GM04503 (cell line): Measurements from ENCODE around the gene TTC23L.
A peak's percentile ranks its signal among the peaks of the same experiment; 100 is the strongest.
"Not testable (repeated sequence)": the region's sequence is repeated elsewhere in the genome, so short reads cannot be mapped to it uniquely, and the experiment has no call there.

Experiments used
- DNase-seq: peaks from one replicate; pipeline ENCODE4 v3.0.0-alpha.2; 2012; ENCODE audit warnings: low read depth

TTC23L gene

GRCh38 chr5:34876275-34876674, 37.3 kb downstream of the TTC23L start:
- DNase-seq, result no peak

GRCh38 chr5:34881246-34881645, 42.3 kb downstream of the TTC23L start:
- DNase-seq, result no peak

DNA sequence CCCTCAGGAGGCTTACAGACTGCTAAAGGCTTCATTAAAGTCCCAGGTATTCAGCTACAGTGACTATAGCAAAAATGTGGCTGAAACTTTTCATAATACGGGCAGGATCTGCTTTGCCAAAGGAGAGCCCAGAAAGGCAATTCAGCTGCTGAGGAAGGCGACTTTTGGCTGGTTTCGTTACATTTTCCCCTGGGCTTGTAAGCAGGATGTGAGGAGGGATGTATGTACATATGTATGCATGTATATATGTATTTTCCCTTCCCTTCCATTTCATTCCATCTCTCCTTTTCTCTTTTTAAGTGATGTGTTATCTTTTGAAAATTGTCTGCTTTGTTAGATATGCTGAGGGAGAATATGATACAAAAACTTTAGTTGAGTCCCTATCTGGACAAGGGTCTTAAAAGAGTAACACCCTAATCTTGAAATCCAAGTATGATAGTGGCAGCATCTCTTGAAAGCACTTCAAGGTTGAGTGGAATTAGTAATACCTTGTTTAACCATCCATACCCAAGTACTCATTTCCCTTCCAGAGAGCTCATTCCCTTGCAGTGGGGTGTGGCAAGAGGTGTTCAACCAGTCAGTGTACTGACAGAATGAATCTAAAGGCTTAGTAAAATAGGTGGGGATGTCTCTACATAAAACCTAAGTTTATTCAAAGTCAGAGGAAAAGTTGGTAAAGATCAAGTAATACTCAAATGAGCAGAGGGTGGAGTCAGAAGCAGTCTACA, 47.6 kb downstream of the TTC23L start:
- no peak for DNase-seq

- no peak for DNase-seq
These were observed 50.4 kb downstream of the TTC23L start for GRCh38 chr5:34889394-34889793.

GRCh38 chr5:34891981-34892380, 53.0 kb downstream of the TTC23L start:
- peak; percentile 74 for DNase-seq

- DNase-seq, result no peak
These were observed 53.5 kb downstream of the TTC23L start for GRCh38 chr5:34892414-34892813.

GRCh38 chr5:34894716-34895115, 55.8 kb downstream of the TTC23L start:
- no peak for DNase-seq

DNA sequence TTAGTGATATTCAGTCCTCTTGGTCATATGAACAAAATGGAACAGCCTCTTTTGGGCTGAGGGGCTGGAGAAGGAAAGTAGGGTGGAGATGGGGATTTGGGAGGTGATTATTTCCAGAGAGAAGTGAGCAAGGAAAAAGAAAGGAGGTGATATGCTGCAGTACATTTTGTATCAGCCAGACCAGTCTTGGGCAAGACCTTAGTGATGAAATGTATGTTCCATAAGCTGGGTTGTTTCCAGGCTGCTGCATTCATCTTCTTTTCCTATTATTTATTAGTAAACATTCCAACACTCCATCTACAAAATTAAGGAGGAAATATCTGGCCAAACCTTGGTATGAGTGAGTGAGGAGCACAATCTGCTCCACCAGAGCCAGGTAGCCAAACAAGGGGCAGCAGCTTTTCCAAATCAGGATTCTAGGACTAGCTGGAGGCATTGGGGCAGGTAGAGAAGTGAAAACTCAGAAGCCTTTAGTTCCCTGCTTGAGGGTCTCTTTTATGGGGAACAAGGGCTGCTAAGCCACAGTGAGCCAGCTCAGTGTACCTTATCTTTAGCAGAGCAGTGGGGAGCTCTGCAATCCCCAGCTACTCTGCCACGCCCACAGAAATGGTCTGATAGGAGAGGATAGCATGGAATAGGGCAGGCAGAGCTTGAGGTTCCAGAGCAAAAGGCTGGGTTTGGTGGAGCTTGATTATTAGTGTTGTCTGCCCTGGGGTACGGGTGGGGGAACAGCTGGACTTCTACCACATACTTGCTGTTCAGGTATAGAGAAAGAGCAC, 56.9 kb downstream of the TTC23L start:
- no peak for DNase-seq

GRCh38 chr5:34897646-34898045, 58.7 kb downstream of the TTC23L start:
- no peak for DNase-seq

- DNase-seq, result peak; percentile 13
These were observed 59.4 kb downstream of the TTC23L start for GRCh38 chr5:34898258-34898895.

- DNase-seq, result no peak
These were observed 60.1 kb downstream of the TTC23L start for GRCh38 chr5:34899066-34899465.

DNA sequence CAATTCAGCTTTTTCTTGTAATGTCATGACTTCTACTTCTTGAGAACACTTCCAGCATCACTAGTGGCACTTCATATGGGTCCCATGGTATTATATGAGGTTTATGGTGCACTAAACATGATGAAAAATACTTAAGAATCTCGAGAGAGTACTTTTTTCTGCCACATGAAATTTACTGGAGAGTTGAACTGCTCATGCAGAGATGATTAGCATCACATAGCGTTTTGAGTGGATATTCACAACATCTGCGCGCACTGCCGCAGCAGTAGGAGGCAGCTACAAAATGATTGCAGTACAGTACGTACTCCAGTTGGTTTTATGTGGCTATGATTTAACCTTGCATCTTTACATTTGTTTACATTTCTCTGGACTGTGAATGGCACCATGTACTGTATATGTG, 61.7 kb downstream of the TTC23L start:
- DNase-seq, result no peak

GRCh38 chr5:34903260-34903659, 64.3 kb downstream of the TTC23L start:
- DNase-seq, result no peak

GRCh38 chr5:34905564-34905963, 66.6 kb downstream of the TTC23L start:
- no peak for DNase-seq

DNA sequence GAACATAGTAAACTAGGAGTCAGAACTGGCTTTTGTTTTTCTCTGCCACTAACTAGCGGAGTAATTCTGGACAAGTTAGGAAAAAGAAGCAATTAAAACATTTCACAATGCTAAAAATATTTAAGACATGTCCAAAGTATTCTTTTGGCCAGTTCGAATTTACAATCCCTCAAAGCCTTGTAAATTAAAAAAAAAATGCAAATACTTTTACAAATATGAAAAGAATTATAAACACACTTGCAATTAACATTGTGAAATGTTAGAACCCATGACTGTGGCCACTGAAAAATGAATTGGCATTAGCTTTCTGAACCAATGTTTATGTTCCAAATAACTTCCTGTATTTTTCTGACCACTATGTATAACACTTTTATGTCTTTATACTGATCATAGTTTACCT, 74.1 kb downstream of the TTC23L start:
- peak; percentile 86 for DNase-seq

DNA sequence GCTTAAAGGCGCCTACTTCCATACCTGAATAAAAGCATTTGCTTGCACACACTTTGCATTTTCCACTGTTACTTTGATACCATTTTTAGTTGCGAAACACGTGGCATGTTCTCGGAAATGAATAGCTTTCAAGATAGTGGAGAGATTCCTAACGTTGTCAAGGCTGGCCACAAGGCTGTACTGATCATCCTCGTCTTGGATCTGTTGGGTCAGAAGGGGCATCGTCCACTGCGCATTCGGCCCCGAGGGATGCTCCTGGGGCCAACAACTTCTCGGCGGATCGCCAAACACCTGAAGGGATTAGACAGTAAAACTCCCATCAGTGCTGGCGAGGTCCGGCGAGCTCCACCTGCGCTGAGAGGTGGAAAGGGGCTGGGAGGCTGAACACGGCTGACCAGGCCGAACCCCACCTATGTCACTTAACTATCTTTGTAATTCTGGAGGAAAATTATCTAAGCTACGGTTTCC, 75.7 kb downstream of the TTC23L start:
- peak; percentile 19 for DNase-seq

DNA sequence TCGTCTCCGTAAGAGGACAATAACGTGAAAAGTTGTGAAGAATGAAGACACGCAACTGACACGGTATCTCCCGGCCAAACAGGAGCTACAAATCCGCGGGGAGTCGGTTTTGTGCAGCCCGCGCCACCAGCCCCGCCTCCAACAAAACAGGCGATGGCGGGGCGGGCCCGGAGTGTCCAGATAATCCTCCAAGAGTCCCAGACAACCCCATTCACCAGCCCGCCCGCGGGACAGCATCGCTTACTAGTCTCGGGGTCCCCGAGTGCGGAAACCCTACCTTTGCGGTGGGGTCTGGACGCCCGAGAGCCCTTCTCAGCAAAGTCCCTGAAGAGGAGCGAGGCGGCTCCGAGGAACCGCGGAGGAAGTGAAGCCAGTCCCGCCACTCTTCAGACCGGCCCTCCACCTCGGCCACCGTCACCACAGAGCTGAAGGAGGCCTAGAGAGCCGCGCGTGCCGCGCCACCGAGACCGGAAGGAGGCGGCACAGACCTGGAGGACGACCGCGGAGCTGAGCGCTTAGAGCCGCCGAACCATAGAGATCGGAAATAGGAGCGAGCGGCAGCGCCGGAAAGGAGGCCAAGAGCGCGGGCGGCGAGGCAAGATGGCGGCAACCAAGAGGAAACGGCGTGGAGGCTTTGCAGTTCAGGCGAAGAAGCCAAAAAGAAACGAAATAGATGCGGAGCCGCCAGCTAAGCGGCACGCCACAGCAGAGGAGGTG, 76.3 kb downstream of the TTC23L start, which contains the start of the genes BRIX1 and RAD1:
BRIX1 (plus strand) TSS at position 573 of the 717 bp plus-strand sequence; CDS start at position 601, 28 bp downstream.
RAD1 (minus strand) TSS at position 366 of the 717 bp plus-strand sequence. CDS start 612 bp downstream, outside the sequence.
- DNase-seq, result peak; percentile 88

DNA sequence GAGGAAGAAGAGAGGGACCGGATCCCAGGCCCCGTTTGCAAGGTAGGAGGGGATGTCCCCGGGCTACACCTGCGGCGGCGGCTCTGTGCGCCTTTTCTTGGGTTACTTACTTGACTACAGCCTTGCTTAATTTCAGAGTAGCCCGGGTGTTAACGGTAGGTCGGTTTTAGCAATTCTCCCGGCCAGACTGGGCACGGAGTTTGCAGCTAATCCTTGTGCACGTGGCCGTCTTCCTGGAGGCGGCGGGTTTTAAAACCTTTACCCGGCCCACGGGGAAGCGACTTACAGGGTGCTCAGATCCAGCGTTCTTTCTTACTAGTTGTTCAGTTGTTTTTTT, 76.9 kb downstream of the TTC23L start:
- no peak for DNase-seq

GRCh38 chr5:34916518-34916917, 77.6 kb downstream of the TTC23L start:
- no peak for DNase-seq

GRCh38 chr5:34918025-34918424, 79.1 kb downstream of the TTC23L start:
- DNase-seq, result no peak

DNA sequence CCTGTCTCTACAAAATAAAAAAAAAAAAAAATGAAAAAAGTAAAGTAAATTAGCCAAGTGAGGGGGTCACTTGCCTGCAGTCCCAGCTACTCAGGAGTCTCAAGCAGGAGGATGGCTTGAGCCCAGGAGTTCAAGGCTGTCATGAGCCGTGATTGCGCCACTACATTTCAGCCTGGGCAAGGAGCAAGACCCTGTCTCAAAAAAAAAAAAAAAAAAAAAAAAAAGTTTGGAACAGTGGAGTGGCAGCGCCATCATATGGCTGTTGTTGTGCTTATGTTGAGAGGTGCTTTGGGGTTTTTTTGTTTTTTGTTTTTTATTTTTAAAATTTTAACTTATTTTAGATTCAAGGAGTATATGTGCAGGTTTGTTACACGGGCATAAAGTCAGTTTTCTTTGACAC, 80.1 kb downstream of the TTC23L start:
- DNase-seq, result no peak

GRCh38 chr5:34923256-34923655, 84.3 kb downstream of the TTC23L start:
- DNase-seq, result not testable (repeated sequence)
